Fibroblast of the aortic adventitia (primary cell): ENCODE data around the gene PARP1. TPM values are rescaled to one million over a fixed set of nuclear protein-coding genes. Genes with fewer than 3 reads are reported as not detected.
"Not testable (repeated sequence)": the region's sequence is repeated elsewhere in the genome, so short reads cannot be mapped to it uniquely, and the experiment has no call there.

Experiments used
- DNase-seq: peaks from one replicate; pipeline ENCODE4 v3.0.0-alpha.2; 2010; ENCODE audit warnings: low read depth
- H3K4me3 ChIP-seq: 2 replicates; pipeline ENCODE4 v1.5.1; 2011; ENCODE audit warnings: low read depth, mild to moderate bottlenecking, control low read depth, low read length, moderate library complexity
- total RNA-seq: library from RNA; depleted of rRNA; stranded (reverse); fragments of >200 nt; gene quantifications from 2 replicates; pipeline ENCODE4 v1.2.3, GENCODE V29; 2012; ENCODE audit warnings: low replicate concordance
- TF ChIP-seq, protein P1 (sequence below): IDR thresholded peaks from 2 replicates; pipeline ENCODE4 v1.5.1; 2011; ENCODE audit warnings: mild to moderate bottlenecking, low read length, control low read depth, inconsistent platforms; ENCODE audit not compliant: insufficient read depth

PARP1 gene
- total RNA-seq, 1 donor, result 67.8 TPM

DNA sequence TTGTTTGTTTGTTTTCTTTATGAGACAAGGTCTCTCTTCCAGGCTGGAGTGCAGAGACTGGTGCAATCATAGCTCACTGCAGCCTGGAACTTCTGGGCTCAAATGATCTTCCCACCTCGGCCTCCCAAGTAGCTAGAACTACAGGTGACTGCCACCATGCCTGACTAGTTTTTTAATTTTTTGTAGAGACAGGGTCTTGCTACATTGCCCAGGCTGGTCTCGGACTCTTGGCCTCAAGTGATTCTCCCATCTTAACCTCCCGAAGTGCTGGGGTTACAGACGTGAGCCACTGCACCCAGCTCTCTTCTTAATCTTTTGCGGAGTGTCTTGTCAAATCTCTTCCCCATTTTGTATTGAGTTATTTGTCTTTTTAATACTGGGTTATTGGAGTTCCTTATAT lies 32.6 kb upstream of the PARP1 start:
- no peak overlapping the region for H3K4me3 ChIP-seq
- no peak for DNase-seq
- TF ChIP-seq, protein P1, sequence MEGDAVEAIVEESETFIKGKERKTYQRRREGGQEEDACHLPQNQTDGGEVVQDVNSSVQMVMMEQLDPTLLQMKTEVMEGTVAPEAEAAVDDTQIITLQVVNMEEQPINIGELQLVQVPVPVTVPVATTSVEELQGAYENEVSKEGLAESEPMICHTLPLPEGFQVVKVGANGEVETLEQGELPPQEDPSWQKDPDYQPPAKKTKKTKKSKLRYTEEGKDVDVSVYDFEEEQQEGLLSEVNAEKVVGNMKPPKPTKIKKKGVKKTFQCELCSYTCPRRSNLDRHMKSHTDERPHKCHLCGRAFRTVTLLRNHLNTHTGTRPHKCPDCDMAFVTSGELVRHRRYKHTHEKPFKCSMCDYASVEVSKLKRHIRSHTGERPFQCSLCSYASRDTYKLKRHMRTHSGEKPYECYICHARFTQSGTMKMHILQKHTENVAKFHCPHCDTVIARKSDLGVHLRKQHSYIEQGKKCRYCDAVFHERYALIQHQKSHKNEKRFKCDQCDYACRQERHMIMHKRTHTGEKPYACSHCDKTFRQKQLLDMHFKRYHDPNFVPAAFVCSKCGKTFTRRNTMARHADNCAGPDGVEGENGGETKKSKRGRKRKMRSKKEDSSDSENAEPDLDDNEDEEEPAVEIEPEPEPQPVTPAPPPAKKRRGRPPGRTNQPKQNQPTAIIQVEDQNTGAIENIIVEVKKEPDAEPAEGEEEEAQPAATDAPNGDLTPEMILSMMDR, result no peak

DNA sequence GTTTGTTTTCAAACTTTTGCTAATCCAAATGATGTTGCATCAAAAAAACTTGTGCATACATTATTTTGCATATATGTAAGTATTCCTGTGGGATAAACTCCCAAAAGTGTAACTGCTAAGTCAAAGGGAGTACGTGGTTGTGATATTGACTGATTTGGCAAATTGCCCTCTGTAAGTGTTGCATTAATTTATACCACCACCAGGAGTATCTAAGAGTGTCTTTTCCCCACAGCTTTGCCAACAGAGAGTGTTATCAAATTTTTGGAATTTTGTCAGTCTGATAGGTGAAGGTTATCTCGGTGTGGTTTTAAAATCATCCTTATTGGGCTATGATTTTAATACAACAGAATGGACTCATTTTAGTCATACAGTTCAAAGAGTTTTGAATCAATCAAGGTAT lies 30.1 kb upstream of the PARP1 start:
- no peak overlapping the region for H3K4me3 ChIP-seq
- DNase-seq, result peak; percentile 12
- TF ChIP-seq, protein P1, result peak; percentile 14

DNA sequence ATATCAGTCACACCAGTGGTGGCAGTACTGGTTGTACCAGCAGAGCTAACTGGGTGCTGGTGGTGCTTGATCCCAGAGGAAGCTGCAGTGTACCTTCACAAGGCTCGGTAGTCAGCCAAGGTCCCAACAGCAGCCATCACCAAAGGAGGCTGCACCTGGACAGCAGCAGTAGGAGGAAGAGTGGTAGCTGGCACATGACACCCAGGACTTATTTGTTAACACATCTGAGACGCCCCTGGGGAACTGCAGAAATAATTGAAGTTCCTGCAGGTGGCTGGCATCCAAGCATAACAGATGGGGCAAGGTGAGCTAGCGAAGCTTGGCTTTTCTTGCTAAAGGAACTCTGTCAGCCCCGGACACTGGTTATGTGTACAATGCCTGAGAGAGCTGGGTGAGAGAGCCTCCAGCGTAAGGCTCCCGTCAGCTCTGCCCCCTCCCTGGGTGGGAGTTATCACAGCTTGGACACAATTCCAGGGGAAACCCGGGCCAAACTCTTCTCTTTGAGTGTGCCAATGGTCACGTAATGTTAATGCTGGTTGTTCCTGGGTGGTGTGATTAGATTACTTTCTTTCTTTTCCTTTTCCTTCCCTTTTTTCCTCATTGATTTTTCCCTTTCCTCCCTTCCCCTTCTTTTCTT lies 29.1 kb upstream of the PARP1 start:
- no peak for DNase-seq
- no peak overlapping the region for H3K4me3 ChIP-seq
- TF ChIP-seq, protein P1, result no peak

DNA sequence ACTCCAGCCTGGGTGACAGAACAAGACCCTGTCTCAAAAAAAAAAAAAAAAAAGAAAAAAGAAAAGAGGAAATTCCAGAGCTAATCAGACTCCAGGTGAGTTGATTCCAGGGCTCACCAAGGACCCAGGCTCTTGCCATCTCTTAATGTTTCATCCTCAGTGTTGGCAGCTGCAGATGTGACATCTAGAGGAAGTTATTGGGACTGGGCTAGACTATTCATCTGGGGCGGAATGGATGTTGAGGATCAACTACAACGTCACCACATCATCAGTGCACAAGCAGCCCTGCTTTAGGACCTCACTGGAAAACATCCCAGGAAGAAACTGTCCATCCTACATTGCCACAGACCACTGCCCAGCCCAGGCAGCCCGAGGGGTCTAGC lies 28.6 kb upstream of the PARP1 start:
- TF ChIP-seq, protein P1, result no peak
- DNase-seq, result no peak

DNA sequence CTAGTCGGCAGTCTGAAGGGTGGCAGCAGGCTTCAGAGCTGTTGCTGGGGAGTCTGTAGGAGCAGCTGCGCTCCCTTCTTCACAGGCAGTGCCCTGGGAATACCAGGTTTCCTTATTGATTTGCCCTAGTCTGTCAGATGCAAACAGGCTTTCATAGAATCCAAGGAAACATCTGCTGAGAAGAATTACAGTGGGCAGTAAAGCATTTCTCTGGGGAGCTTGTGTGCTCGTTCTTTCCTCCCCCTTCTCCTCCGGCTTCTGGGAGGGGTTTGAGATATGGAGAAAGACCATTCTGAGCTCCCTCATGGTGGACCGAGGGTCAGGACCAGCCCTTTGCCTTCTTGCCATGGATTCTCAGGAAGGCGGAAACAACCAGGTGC lies 25.4 kb upstream of the PARP1 start:
- TF ChIP-seq, protein P1, result no peak
- no peak overlapping the region for H3K4me3 ChIP-seq
- DNase-seq, result no peak

More for the DNA sequence above, 28.6 kb upstream of the PARP1 start:
- no peak overlapping the region for H3K4me3 ChIP-seq

DNA sequence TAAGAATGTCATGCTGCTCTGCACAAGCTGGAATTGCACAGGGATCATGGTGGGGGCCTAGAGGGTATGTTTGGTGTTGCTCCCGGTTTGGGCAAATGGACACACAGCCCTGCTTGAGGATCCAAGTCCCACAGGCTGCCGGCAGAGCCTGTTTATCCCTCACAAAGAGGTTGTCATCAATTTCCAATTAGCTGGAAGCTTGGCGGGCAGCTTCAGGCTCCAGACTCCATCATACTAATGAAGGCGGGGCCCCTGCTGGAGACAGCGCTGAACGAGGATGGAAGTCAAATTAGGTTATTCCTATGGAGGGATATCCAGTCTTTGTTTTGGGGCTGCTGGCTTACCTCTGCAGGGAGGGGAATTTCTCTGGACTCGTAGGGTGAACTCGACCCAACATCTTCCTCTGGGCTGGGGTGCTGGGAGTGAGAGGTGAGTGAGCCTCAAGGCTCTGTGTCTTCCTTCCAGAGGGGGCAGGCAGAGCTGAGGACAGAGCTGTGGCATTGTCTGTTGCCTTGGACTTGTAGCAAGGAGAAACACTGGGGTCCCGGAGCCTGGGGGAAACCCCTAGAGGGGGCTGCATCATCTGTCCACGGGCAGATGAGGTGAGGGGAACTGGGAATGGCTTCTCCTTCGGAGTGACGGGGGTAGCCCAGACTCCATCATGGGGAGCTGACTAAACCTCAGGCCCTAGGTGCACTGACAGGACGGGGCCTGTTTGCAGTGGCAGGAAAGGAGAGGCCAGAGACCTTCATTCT lies 24.9 kb upstream of the PARP1 start:
- DNase-seq, result no peak
- H3K4me3 ChIP-seq, result no peak overlapping the region
- TF ChIP-seq, protein P1, result no peak

DNA sequence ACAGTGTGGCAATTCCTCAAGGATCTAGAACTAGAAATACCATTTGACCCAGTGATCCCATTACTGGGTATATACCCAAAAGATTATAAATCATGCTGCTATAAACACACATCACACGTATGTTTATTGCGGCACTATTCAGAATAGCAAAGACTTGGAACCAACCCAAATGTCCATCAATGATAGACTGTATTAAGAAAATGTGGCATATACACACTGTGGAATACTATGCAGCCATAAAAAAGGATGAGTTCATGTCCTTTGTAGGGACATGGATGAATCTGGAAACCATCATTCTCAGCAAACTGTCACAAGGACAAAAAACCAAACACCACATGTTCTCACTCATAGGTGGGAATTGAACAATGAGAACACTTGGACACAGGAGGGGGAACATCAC lies 24.0 kb upstream of the PARP1 start:
- not testable (repeated sequence) for H3K4me3 ChIP-seq

More for the DNA sequence above, 24.0 kb upstream of the PARP1 start:
- DNase-seq, result not testable (repeated sequence)
